Dermis blood vessel endothelial cell (primary cell): ENCODE results near the gene ADORA3. TPM values are rescaled to one million over a fixed set of nuclear protein-coding genes. Genes with fewer than 3 reads are reported as not detected.

Source experiments
- DNase-seq: peaks from one replicate; pipeline ENCODE4 v3.0.0; 2010
- total RNA-seq: library from RNA; depleted of rRNA; stranded (reverse); fragments of >200 nt; gene quantifications from 2 replicates; pipeline ENCODE4 v1.2.3, GENCODE V29; 2014

The ADORA3 gene
- total RNA-seq, 1 donor from 2014 or later = not detected

- DNase-seq = peak; percentile 59
Observed at GRCh38 chr1:111474106-111474505, 29.3 kb downstream of the ADORA3 start.

GRCh38 chr1:111471538-111471937 lies 31.9 kb downstream of the ADORA3 start:
- no peak for DNase-seq

GRCh38 chr1:111471012-111471411 lies 32.4 kb downstream of the ADORA3 start:
- no peak for DNase-seq

GRCh38 chr1:111470596-111470995 lies 32.8 kb downstream of the ADORA3 start:
- DNase-seq = no peak

GRCh38 chr1:111469539-111469938 lies 33.9 kb downstream of the ADORA3 start:
- DNase-seq = no peak

GRCh38 chr1:111468717-111469100 lies 34.7 kb downstream of the ADORA3 start:
- DNase-seq = no peak

- no peak for DNase-seq
Observed at GRCh38 chr1:111467865-111468716, 35.3 kb downstream of the ADORA3 start.

GRCh38 chr1:111466480-111466879 lies 37.0 kb downstream of the ADORA3 start:
- no peak for DNase-seq

- DNase-seq = no peak
Observed at GRCh38 chr1:111465754-111466153, 37.7 kb downstream of the ADORA3 start.

GRCh38 chr1:111463029-111463683 lies 40.3 kb downstream of the ADORA3 start:
- no peak for DNase-seq

- no peak for DNase-seq
Observed at GRCh38 chr1:111462370-111463028, 40.9 kb downstream of the ADORA3 start.

GRCh38 chr1:111461765-111462164 lies 41.7 kb downstream of the ADORA3 start:
- no peak for DNase-seq

GRCh38 chr1:111455642-111456031 lies 47.8 kb downstream of the ADORA3 start:
- no peak for DNase-seq

- DNase-seq = peak; percentile 15
Observed at GRCh38 chr1:111454859-111455641, 48.4 kb downstream of the ADORA3 start.

- no peak for DNase-seq
Observed at GRCh38 chr1:111453706-111454105, 49.7 kb downstream of the ADORA3 start.

GRCh38 chr1:111452581-111452980 lies 50.9 kb downstream of the ADORA3 start:
- no peak for DNase-seq

- no peak for DNase-seq
Observed at GRCh38 chr1:111450185-111450584, 53.2 kb downstream of the ADORA3 start.

- DNase-seq = no peak
Observed at GRCh38 chr1:111449703-111450017, 53.8 kb downstream of the ADORA3 start.

Other genes starting within 250 kb of the ADORA3 start
- gene CHIA, start 212.8 kb downstream of the ADORA3 start, total RNA-seq = not detected in 2 replicates
- gene OVGP1, start 75.9 kb downstream of the ADORA3 start, total RNA-seq = 0.84 and 1.0 TPM in 2 replicates
- gene WDR77, start 54.4 kb downstream of the ADORA3 start, total RNA-seq = 52.2 and 65.2 TPM in 2 replicates
- 325 and 449 TPM in 2 replicates for gene ATP5PB, start 54.2 kb downstream of the ADORA3 start, total RNA-seq
- under 0.01 and 0.09 TPM in 2 replicates for gene C1orf162, start 29.6 kb downstream of the ADORA3 start, total RNA-seq
- not detected in 2 replicates for gene TMIGD3, start within 50 bp of the ADORA3 start, total RNA-seq
- gene RAP1A, start 116.2 kb upstream of the ADORA3 start, total RNA-seq = 21.1 and 49.1 TPM in 2 replicates
- gene INKA2, start 235.8 kb upstream of the ADORA3 start, total RNA-seq = 9.7 and 12.2 TPM in 2 replicates